ENCODE data around the gene OR51E2.

The OR51E2 gene

DNA sequence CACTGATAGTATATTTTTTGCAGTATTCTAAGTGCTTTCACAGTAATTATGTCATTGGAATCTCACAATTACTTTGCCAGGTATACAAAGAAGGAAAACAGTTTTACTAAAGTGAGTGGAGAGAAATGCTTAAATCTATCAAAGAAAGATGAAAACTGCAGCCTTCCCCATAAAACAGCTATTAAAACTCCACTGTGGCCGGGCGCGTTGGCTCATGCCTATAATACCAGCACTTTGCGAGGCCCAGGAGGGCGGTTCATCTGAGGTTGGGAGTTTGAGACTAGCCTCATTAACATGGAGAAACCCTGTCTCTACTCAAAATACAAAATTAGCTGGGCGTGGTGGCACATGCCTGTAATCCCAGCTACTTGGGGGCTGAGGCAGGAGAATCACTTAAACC is 34.8 kb downstream of the OR51E2 start:
- no peak for DNase-seq

DNA sequence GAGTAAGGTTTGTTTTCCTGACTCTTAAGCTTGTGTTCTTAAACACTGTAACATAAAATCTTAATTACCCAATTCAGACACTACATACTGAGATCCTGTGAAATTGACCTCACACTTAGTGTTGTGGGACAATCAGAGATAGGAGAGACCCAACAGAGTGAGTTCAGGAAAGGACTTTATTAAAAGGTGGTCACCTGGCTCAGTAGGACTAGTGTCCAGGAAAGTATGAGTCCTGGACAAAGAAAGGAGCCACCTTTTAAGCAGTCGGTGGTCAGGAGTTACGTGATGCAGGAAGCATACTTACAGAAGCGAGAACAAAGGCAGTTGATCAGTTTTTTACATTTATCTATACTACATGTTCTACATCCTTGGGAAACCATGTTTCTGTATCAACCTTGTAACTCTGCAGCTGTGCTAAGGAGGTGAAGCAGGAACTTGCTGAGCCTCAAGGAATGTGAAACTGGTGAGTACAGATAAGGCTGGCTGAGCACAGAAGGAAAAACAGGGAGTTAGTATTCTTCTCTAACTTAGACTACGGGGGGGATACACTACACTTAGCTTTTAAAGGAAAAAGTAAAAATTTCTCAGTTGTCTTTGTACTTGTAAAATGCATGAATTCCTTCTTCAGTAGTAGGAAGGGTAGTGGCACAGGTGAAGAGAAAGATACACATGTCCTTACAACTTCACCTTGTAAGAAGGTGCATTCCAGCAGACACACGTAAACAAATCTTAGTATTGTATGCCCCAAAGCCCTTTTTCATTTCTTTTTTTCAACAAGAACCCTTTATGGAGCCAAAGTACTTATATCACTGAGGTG is 38.8 kb downstream of the OR51E2 start:
- no peak for DNase-seq

DNA sequence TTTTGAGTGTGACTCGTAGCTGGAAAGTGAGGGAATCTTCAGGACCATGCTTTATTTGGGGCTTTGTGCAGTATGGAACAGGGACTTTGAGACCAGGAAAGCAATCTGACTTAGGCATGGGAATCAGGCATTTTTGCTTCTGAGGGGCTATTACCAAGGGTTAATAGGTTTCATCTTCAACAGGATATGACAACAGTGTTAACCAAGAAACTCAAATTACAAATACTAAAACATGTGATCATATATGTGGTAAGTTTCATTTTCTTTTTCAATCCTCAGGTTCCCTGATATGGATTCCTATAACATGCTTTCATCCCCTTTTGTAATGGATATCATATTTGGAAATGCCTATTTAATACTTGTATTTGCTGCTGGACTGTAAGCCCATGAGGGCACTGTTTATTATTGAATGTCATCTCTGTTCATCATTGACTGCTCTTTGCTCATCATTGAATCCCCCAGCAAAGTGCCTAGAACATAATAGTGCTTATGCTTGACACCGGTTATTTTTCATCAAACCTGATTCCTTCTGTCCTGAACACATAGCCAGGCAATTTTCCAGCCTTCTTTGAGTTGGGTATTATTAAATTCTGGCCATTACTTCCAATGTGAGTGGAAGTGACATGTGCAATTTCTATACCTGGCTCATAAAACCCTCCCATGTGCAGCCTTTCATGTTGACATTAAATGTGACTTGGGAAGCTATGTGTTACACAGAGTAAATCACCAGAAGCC is 42.9 kb downstream of the OR51E2 start:
- DNase-seq = no peak

DNA sequence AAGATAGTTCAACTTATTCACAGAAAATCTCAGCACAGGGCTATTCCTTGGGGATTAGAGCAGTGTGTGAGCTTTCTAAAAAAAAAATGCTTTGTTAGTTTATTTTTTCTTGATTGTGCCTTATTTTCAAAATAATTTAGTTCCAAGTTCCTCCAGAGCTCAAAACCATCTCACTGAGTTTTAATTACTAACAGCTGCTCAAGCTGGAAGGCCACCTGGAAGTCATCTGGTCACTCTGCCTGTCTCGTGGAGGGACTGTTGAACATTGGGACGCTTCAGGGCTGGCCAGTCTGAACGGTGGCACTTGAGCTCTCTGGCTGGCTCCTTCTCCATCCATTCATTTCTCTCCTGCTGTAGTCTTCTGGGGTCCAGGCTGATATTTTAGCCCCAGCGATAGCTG is 49.9 kb downstream of the OR51E2 start:
- no peak for DNase-seq

DNA sequence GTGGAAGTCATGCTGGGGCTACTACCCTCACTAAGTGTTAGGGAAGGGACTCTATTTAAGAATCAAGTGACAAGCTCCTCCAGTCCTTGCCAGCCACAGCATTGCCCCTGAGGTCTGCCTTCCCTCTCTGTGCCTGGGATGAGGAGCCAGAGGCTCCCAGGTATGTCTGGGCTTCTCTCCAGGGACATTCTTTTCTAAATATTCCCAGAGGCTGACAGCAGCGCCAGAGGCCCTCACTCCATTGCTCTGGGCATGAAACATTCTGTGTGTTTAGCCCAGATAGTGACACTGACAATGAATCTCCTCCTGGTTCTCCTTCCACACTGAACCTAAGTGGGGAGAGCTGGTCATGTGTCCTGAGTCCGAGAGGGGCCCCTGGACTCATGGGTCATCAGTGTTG is 51.7 kb downstream of the OR51E2 start:
- no peak for DNase-seq

DNA sequence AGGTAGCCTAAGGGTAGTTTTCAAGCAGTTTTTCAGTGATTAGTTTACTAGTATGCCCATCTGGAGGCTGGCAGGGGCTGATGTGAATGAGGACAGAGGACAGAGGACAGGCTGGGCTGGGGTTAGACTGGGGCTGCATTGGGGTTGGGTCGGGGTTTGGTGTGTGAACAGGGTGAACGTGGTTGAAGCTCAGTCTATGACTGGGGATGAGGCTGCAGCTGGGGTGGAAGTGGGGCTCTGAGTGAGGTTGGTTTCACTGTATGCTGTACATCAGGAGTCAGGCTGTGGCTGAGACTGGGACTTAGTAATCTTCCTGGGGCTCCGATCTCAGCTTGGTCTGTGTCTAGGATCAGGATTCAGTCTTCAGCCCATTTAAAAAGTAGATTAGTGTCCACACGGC is 53.4 kb downstream of the OR51E2 start:
- DNase-seq = no peak

DNA sequence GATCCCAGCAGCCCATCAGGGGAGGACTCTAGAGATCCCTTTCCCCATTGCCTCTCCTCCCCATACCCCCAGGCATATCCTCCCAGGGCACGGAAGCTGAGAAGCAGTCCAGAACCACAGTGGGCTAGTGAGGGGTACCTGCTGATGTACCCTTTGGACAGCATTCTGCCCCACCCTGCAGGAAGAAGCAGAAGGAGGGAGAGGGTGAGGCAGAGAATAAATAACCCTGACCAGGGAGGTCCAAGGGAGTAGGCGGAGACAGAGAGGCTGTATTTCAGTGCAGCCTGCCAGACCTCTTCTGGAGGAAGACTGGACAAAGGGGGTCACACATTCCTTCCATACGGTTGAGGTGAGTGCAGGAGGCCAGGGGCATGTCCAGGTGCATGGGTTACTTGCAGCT is 54.0 kb downstream of the OR51E2 start, which contains the start of gene OR51E1:
OR51E1 (plus strand) TSS at position 301 of the 400 bp plus-strand sequence. CDS start 8,545 bp downstream, outside the sequence.
- no peak for DNase-seq

DNA sequence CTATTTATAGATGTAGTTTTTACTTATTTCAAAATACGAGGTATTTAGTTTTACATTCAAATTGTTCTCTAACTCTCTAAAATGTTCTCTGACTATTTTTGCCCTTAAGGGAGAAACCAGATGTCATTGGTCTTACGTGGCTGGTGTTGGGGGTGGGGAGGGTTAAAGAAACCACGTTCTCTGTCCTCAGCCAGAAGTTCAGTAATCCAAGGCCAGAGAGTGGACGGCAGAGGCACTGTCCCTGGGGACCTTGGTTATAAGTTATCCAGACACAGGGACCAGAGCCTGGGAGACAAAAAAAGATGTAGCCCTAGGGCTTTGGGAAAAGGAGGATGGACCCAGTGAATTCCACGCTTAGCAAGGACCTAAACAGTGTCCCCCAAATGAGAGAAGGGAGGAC is 54.6 kb downstream of the OR51E2 start:
- DNase-seq = no peak

DNA sequence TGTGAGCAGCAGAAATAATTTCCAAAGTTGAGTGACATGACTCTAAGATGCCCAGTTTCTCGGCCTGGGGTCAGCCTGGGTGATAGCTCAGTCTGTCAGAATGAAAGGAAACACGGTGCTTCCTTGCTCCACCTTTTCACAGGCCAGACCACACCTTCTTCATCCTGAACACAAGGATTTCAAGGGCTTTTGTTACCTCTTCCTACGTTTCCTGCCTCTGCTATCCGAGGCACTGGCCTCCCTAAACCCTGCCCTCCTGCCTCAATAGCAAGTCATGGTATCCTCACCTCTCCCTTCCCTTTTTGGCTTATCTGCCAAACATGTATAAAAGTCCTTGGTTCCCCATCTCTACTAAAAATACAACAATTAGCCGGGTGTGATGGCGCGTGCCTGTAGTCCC is 55.6 kb downstream of the OR51E2 start:
- no peak for DNase-seq

DNA sequence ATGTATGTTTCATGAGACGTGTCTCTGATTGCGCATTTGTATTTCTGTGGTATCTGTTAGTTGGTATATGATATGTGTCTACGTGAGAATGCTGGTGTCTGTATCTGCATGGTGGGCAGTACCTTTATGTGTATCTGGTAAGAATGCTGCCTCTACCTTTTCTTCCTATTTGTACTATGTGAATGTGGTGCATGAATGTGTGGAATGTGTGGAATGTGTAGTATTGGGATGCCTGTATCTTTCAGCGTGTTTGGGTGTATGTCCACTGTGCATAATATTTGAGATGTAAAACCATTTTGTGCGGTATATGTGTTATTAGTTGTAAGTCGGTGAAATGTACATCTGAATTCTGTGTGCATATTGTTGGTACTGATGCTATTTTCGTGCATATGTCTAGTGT is 56.2 kb downstream of the OR51E2 start:
- no peak for DNase-seq

DNA sequence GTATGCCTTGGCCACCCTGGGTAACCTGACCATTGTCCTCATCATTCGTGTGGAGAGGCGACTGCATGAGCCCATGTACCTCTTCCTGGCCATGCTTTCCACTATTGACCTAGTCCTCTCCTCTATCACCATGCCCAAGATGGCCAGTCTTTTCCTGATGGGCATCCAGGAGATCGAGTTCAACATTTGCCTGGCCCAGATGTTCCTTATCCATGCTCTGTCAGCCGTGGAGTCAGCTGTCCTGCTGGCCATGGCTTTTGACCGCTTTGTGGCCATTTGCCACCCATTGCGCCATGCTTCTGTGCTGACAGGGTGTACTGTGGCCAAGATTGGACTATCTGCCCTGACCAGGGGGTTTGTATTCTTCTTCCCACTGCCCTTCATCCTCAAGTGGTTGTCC is 57.7 kb downstream of the OR51E2 start:
- DNase-seq = no peak

DNA sequence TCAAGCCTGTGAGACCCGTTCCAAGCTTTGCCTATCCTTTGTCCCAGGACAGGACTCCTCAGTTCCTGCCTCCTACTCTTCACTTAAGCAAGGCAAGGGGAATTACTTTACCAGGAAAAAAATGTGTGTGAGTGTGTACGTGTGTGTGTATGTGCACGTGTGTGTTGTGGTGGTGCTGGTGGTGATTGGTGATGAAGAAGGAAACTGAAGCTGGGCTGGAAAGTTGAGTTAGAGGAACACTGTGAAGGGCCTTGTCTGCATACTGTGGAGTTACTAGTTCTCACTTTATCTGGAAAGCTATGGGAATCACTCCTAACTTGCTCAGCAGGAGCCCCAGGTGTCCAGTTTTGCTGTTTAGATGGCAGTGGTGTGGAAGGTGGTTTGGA is 60.0 kb downstream of the OR51E2 start:
- no peak for DNase-seq

DNA sequence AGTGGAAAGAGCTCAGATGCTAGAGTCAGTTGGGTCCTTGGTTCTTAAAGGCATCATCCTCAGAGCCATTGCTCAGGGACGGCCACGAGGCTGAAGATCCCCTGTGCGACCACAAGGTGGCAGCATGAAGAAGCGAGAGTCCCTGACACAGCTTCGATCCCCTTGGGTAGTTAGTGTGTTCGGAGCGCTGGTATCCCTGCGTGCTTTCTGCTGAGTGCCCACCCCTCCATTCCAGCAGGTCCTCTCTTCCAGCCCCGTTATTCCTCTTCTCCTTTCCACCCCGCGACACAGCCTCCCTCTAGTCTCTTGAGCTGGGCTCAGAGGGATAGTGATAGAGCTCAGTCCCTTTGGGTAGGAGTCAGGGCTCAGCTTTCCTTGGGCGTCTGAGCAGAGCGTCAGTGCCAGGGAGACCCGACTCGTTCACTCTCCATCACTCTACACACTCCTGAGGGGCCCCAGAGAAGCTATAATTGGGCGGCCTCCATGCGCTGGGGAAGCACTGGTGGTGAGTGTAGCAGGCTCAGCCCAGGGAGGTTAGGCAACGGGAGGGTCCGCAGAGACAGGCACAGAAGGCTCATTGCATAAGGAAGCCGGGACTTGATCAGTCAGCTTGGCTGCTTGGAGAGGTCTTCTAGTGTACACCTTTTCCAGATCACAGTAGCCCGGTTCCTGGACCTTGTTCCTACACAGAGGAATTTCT is 60.5 kb downstream of the OR51E2 start, which contains the start of gene OR51D1:
OR51D1 (plus strand) TSS at position 516 of the 700 bp plus-strand sequence. CDS start 2,314 bp downstream, outside the sequence.
- peak; percentile 57 for DNase-seq

DNA sequence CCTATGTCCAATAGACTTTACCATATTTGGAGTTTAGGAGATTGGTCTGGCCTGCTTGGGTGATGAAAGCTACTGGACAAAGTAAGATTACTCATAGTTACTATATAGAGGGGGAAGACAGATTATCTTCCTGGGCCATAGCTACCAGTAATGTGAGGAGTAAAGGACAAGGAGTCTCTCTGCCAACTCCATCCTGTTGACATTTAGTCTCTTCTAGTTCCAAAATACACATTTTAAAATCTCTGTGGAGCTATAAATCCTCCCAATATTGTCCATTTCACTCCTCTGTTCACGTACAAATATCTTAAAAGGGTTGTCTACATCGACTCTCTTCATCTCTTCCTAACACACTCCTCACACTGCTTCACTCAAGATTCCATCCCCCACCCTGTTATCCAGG is 61.5 kb downstream of the OR51E2 start:
- no peak for DNase-seq

Data from DMS79 treated with DMSO at 0.1 percent for 48 hours (cell line).